ENCODE results near the gene ABCC4.

ABCC4 gene

DNA sequence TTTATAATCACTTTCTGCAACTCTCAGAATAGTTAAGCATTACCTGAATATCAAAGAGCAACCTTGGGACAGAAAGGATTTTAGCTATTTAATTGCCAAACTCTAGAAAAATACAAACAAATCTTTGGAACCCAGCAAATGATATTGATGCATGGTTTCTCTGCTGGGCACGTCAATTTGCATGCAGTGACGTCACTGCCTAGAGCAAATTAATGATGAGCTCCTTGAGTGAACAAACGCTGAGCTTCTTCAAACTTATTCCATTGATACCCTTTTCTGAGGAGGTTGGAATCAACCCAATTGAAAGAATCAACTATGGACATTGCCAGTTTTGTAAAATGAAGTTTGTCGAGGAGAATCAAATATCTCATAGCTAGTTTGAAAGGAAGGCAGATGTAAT lies 329.0 kb downstream of the ABCC4 start:
- no peak for DNase-seq

All from kidney glomerular epithelial cell (primary cell).